Suprapubic skin (tissue), 3 donors: ENCODE measurements around the gene TP73.

Experiments used
- POLR2A ChIP-seq, 2 donors: fragments of 450-650 bp; IDR thresholded peaks; one replicate each; pipeline ENCODE4 v1.6.1; 2017; ENCODE audit warnings: antibody characterized with exemption in 2 of 2, mild to moderate bottlenecking in 2 of 2, moderate library complexity in 2 of 2
- TF ChIP-seq, protein P1 (sequence below), 2 donors: fragments of 200-600 bp in 1 of 2; fragments of 450-650 bp in 1 of 2; sonication (generic) in 1 of 2; IDR thresholded peaks; one replicate each; pipeline ENCODE4 v1.5.1; 2016 to 2019; ENCODE audit warnings: antibody characterized with exemption in 2 of 2, mild to moderate bottlenecking in 1 of 2, moderate library complexity in 1 of 2

DNA sequence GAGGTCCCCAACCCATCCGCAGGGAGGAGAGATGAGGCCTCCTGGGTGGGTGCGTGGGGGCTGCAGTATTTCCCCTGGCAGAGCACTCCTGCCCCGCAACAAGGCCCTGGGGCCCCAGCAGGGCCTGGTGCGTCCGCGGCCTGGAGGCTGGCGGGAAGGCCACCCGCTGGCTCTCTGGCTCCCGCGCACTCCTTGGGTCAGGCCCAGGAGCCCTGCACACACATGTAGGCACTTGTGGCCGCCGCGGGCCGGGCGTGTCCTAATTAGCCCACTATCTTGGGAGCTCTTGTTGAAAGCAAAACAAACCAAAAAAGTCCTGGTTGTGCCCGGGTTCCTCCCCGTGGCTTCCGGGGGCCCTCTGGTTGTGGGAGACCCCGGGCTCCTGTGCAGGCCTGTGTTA lies 50.2 kb downstream of the TP73 start:
- TF ChIP-seq POLR2A (IDR thresholded peaks at IDR 0.05), result no peak
- TF ChIP-seq, protein P1, sequence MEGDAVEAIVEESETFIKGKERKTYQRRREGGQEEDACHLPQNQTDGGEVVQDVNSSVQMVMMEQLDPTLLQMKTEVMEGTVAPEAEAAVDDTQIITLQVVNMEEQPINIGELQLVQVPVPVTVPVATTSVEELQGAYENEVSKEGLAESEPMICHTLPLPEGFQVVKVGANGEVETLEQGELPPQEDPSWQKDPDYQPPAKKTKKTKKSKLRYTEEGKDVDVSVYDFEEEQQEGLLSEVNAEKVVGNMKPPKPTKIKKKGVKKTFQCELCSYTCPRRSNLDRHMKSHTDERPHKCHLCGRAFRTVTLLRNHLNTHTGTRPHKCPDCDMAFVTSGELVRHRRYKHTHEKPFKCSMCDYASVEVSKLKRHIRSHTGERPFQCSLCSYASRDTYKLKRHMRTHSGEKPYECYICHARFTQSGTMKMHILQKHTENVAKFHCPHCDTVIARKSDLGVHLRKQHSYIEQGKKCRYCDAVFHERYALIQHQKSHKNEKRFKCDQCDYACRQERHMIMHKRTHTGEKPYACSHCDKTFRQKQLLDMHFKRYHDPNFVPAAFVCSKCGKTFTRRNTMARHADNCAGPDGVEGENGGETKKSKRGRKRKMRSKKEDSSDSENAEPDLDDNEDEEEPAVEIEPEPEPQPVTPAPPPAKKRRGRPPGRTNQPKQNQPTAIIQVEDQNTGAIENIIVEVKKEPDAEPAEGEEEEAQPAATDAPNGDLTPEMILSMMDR (IDR thresholded peaks at IDR 0.05), result no peak
